WERI-Rb-1 (cell line): ENCODE measurements around the gene OTOR.
A peak's percentile ranks its signal among the peaks of the same experiment; 100 is the strongest.

Experiments
- DNase-seq: peaks from one replicate; pipeline ENCODE4 v3.0.0-alpha.2; 2020
- H3K27ac ChIP-seq: fragments of 250-450 bp; sonication (Bioruptor Pico); 2 replicates; pipeline ENCODE4 v1.5.1; 2020; ENCODE audit warnings: mild to moderate bottlenecking, moderate library complexity
- H3K27me3 ChIP-seq: fragments of 250-450 bp; sonication (Bioruptor Pico); 2 replicates; pipeline ENCODE4 v1.5.1; 2021; ENCODE audit warnings: mild to moderate bottlenecking, low read depth, moderate library complexity; ENCODE audit not compliant: insufficient read depth, severe bottlenecking
- H3K36me3 ChIP-seq: fragments of 250-450 bp; sonication (Bioruptor Pico); 2 replicates; pipeline ENCODE4 v1.5.1; 2020; ENCODE audit warnings: mild to moderate bottlenecking, moderate library complexity
- H3K4me3 ChIP-seq: 2 replicates; pipeline ENCODE4 v1.5.1; 2011; ENCODE audit warnings: low read depth, mild to moderate bottlenecking, control low read depth, low read length
- H3K9me3 ChIP-seq: fragments of 250-450 bp; sonication (Bioruptor Pico); 2 replicates; pipeline ENCODE4 v1.5.1; 2021; ENCODE audit warnings: mild to moderate bottlenecking, moderate library complexity; ENCODE audit not compliant: severe bottlenecking
- TF ChIP-seq, protein P1 (sequence below): IDR thresholded peaks from 2 replicates; pipeline ENCODE4 v1.5.1; 2011; ENCODE audit warnings: low read depth, mild to moderate bottlenecking, control low read depth, inconsistent platforms, low read length

Gene OTOR

DNA sequence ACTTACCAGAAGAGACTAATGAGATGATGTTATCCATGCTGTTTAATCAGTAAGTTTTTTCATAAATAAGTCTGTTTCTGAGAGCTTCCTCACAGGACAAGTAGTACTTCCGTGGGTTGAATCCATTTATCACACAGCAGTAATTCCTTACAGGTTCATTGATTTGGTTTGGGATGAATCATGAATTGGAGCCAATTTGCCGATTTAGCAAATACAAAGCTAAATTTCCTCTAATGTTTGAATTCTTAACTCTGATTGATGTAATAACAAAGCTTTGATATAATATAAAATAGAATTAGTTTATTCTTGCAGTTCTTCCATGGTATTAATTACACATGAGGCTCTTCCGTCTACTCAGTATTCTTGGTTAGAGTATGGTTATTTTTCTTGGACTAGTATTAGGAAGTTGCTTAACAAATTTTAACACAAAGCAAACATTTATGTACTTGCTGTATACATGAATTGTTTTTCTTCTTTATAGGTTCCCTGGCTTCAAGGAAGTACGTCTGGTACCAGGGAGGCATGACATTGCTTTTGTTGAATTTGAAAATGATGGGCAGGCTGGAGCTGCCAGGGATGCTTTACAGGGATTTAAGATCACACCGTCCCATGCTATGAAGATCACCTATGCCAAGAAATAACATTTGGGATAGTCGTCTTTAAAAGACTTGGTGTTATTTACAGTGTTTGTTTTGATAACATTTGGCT is 7.6 kb upstream of the OTOR start:
- TF ChIP-seq, protein P1, sequence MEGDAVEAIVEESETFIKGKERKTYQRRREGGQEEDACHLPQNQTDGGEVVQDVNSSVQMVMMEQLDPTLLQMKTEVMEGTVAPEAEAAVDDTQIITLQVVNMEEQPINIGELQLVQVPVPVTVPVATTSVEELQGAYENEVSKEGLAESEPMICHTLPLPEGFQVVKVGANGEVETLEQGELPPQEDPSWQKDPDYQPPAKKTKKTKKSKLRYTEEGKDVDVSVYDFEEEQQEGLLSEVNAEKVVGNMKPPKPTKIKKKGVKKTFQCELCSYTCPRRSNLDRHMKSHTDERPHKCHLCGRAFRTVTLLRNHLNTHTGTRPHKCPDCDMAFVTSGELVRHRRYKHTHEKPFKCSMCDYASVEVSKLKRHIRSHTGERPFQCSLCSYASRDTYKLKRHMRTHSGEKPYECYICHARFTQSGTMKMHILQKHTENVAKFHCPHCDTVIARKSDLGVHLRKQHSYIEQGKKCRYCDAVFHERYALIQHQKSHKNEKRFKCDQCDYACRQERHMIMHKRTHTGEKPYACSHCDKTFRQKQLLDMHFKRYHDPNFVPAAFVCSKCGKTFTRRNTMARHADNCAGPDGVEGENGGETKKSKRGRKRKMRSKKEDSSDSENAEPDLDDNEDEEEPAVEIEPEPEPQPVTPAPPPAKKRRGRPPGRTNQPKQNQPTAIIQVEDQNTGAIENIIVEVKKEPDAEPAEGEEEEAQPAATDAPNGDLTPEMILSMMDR: no peak
- no peaks in the 10 kb centered on the region for H3K9me3 ChIP-seq
- H3K27me3 ChIP-seq: no peaks in the 10 kb centered on the region
- H3K4me3 ChIP-seq: no peak overlapping the region
- peaks cover 42% of the 10 kb centered on the region for H3K36me3 ChIP-seq
- H3K27ac ChIP-seq: no peak overlapping the region
- no peak for DNase-seq

DNA sequence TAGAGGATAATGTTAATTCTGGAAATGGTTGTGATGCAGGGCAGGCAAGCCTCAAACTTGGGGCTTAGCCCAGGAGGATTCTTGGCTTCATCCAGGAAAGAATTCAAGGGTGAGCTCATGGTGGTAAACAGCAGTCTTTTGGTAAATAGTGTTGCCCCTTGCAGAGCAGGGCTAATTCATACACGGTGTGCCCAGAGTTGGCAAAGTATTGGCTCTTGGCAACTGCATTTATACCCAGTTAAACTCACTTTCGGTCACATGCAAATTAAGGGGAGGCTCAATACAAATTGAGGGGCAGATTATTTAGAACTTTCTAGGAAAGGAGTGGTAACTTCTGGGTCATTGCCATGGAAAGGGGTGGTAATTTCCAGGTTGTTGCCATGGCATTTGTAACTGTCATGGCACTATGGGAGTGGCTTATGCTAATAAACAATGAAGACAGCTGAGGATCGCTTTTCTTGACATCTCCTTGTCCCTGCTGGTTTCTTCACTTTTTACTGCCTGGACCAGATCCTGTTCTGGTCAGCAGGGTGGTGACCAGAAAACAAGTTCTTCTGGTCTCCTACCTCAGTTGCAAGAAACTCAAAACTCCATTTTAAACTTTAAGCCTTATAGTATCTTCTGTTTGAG is 3.9 kb upstream of the OTOR start:
- Histone ChIP-seq H3K27me3 (no peaks in the 10 kb centered on the region), H3K9me3 (no peaks in the 10 kb centered on the region), H3K4me3 (no peak overlapping the region), H3K36me3 (peaks cover 18% of the 10 kb centered on the region), H3K27ac (no peak overlapping the region)
- DNase-seq: no peak
- TF ChIP-seq, protein P1: no peak

DNA sequence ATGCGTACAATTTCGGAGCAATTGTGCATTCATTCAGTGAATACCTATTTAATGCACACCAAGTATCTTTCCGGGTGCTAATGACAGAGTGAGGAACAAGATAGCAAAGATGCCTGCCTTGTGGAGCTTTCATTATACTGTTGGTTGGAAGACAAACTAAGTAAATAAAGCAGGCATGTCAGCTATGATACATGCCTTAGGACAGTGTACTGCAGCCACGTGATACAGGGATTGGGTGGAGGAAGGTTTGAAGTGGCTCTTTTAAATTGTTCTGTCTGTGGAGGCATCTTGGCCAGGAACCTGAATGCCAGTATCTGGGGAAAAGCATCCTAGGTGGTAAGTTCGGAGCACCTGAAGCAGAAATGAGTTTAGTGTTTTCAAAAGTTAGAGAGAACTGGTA is 3.0 kb upstream of the OTOR start:
- TF ChIP-seq, protein P1: no peak
- no peaks in the 10 kb centered on the region for H3K9me3 ChIP-seq
- DNase-seq: no peak

DNA sequence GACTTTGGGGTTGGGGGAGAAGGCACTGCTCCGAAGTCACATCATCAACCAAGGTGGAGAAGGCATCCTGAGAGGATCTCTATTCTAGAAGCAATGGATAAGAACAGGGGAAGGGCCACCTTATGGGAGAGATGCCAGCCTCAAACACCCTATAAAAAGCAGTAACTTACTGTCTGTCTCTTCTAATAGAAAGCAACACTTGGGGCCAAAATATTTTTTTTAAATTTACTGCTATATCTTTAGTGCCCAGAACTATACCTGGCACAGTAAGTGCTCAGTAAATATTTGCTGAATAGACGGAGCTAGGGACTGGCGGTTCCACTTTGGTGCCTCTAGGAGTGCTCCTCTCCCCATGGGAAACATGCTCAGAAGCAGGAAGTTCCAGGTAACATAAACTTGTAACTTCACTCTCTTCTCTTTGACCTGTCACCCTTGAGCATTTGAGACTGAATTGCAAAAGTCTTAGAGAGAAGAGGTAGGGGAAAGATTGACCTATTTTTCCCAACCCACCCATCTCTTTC is 807 bp upstream of the OTOR start:
- Histone ChIP-seq H3K36me3 (no peaks in the 10 kb centered on the region), H3K9me3 (no peaks in the 10 kb centered on the region), H3K4me3 (no peak overlapping the region), H3K27ac (no peak overlapping the region), H3K27me3 (no peaks in the 10 kb centered on the region)
- DNase-seq: no peak
- TF ChIP-seq, protein P1: no peak

More for the DNA sequence above, 3.0 kb upstream of the OTOR start:
- H3K27me3 ChIP-seq: no peaks in the 10 kb centered on the region
- no peak overlapping the region for H3K27ac ChIP-seq
- peaks cover 12% of the 10 kb centered on the region for H3K36me3 ChIP-seq
- H3K4me3 ChIP-seq: no peak overlapping the region

DNA sequence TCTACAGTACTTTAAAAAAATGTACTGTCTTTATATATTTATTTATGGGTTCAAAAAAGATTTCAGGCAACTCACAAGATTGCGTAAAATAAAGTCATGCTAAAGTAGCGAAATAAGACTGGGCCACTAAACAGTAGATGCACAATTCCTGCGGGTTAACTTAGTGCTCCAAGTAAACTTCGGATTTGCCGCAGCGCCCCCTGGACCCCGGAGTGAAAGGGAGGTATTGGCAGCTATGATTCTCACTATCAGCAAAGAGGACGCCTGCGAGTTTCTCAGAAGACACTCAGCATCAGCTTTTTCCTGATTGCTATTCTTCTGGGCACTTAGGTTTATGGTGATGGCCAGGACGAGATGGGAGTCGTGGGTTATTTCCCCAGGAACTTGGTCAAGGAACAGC is 1.4 kb downstream of the OTOR start:
- Histone ChIP-seq H3K4me3 (no peak overlapping the region), H3K9me3 (no peaks in the 10 kb centered on the region), H3K27me3 (no peaks in the 10 kb centered on the region), H3K36me3 (no peaks in the 10 kb centered on the region), H3K27ac (no peak overlapping the region)
- DNase-seq: peak; percentile 13
- TF ChIP-seq, protein P1: peak; percentile 17; the same call in 1 of the 2 replicates
